K562 (cell line): Measurements from ENCODE around the gene DUSP23. TPM values are rescaled to one million over a fixed set of nuclear protein-coding genes. Genes with fewer than 3 reads are reported as not detected.

Experiments used
- EP400 ChIP-seq: fragments of 450-650 bp; IDR thresholded peaks from 2 replicates; pipeline ENCODE4 v1.6.1; 2017; ENCODE audit warnings: antibody characterized with exemption, mild to moderate bottlenecking, moderate library complexity
- ILK ChIP-seq: fragments of 450-650 bp; IDR thresholded peaks from 2 replicates; pipeline ENCODE4 v1.6.1; 2016; ENCODE audit warnings: missing genetic modification characterization, low read depth, mild to moderate bottlenecking, missing compliant biosample characterization, moderate library complexity, borderline replicate concordance
- MEIS2 ChIP-seq: fragments of 450-650 bp; IDR thresholded peaks from 2 replicates; pipeline ENCODE4 v1.6.1; 2014; ENCODE audit warnings: mild to moderate bottlenecking; ENCODE audit not compliant: partially characterized antibody
- RBBP5 ChIP-seq: fragments of 200-600 bp; sonication (generic); IDR thresholded peaks from 2 replicates; pipeline ENCODE4 v1.6.1; 2012; ENCODE audit warnings: borderline replicate concordance, mild to moderate bottlenecking, low read length, control low read depth, inconsistent platforms; ENCODE audit not compliant: insufficient read depth, poor library complexity, severe bottlenecking
- ZNF830 ChIP-seq: fragments of 250-450 bp; sonication (Bioruptor Pico); IDR thresholded peaks from 2 replicates; pipeline ENCODE4 v1.5.0; 2021; ENCODE audit warnings: mild to moderate bottlenecking
- polyA plus RNA-seq, 8 experiments: library from polyadenylated mRNA; depleted of rRNA in 4 of 8; stranded (reverse) in 5 of 8; unstranded in 3 of 8; fragments of >200 nt; fragmentation: Nextera tagmentation in 2 of 8; fragmentation: Illumina TruSeq in 1 of 8; extraction: Ambion mirVana in 2 of 8; extraction: Trizol in 1 of 8; gene quantifications; 2 replicates each; pipeline versions ENCODE4 v1.2.1 to v1.2.3, GENCODE V29; 2011 to 2014; ENCODE audit warnings: inconsistent platforms in 1 of 8, missing spikeins in 1 of 8
- total RNA-seq, 7 experiments: library from RNA; depleted of rRNA in 6 of 7; stranded (reverse); fragments of >200 nt in 6 of 7; fragmentation: Illumina TruSeq in 2 of 7; extraction: Trizol in 2 of 7; gene quantifications; 2 replicates each; pipeline versions ENCODE4 v1.2.1 to v1.2.3, GENCODE V29; 2011 to 2021; ENCODE audit warnings: low replicate concordance in 1 of 7
- TF ChIP-seq, protein P1 (sequence below): fragments of 250-450 bp; sonication (Bioruptor Pico); IDR thresholded peaks from 2 replicates; pipeline ENCODE4 v1.5.1; 2021; ENCODE audit warnings: mild to moderate bottlenecking
- TF ChIP-seq, protein P2 (sequence below), 2 experiments: fragments of 150-350 bp in 1 of 2; IDR thresholded peaks; 2 replicates each; pipeline ENCODE4 v1.6.1; 2012 to 2016; ENCODE audit warnings: low read depth in 2 of 2, low read length in 2 of 2, mild to moderate bottlenecking in 1 of 2, moderate library complexity in 1 of 2
- TF ChIP-seq, protein P3 (sequence below), 2 experiments: fragments of 450-650 bp; IDR thresholded peaks; 2 replicates each; pipeline ENCODE4 v1.6.1; 2018; ENCODE audit warnings: mild to moderate bottlenecking in 2 of 2, low read depth in 1 of 2; ENCODE audit not compliant: partially characterized antibody in 2 of 2

Gene DUSP23
- total and polyA plus RNA-seq, 9 of the 15 experiments (the other 6 are each of a cell fraction or from before 2014, with no cell fraction given) = 1.0 to 34.8 (median 13.7) TPM

DNA sequence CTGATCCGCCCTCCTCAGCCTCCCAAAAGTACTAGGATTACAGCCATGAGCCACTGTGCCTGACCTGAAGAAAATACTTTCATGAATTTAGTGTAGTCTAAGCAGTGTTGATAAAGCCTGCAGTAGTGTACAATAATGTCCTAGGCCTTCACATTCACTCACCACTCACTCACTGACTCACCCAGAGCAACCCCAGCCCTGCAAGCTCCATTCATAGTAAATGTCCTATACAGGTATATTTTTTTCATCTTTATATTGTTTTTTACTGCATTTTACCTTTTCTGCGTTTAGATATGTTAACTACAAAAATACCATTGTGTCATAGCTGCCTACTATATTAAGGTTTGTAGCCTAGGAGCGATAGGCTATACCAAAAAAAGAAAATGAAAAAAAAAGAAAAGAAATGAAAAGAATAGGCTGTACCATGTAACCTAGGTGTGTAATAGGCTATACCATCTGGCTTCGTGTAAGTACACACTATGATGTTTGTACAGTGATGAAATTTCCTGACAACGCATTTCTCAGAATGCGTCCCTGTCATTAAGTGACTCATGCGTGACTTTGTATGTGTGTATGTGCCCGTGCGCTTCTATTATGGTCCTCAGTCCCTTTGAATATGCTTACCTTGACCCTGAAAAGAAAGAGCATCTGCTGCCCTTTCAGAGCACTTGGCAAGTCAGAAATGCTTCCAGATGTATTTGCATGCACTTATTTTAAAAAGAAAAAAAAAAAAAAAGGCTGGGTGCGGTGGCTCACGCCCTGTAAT is 36.7 kb downstream of the DUSP23 start (continued):
- TF ChIP-seq, protein P1, sequence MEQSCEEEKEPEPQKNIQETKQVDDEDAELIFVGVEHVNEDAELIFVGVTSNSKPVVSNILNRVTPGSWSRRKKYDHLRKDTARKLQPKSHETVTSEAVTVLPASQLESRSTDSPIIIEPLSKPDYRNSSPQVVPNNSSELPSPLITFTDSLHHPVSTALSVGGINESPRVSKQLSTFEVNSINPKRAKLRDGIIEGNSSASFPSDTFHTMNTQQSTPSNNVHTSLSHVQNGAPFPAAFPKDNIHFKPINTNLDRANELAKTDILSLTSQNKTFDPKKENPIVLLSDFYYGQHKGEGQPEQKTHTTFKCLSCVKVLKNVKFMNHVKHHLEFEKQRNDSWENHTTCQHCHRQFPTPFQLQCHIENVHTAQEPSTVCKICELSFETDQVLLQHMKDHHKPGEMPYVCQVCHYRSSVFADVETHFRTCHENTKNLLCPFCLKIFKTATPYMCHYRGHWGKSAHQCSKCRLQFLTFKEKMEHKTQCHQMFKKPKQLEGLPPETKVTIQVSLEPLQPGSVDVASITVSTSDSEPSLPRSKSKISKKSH (CRISPR knock-in tag) = no peak
- TF ChIP-seq ILK (tag) (no peak), EP400 (peak; percentile 31; the same call in 1 of the 2 replicates), MEIS2 (peak; percentile 69), RBBP5 (no peak), ZNF830 (CRISPR knock-in tag) (no peak)
- TF ChIP-seq, protein P2, sequence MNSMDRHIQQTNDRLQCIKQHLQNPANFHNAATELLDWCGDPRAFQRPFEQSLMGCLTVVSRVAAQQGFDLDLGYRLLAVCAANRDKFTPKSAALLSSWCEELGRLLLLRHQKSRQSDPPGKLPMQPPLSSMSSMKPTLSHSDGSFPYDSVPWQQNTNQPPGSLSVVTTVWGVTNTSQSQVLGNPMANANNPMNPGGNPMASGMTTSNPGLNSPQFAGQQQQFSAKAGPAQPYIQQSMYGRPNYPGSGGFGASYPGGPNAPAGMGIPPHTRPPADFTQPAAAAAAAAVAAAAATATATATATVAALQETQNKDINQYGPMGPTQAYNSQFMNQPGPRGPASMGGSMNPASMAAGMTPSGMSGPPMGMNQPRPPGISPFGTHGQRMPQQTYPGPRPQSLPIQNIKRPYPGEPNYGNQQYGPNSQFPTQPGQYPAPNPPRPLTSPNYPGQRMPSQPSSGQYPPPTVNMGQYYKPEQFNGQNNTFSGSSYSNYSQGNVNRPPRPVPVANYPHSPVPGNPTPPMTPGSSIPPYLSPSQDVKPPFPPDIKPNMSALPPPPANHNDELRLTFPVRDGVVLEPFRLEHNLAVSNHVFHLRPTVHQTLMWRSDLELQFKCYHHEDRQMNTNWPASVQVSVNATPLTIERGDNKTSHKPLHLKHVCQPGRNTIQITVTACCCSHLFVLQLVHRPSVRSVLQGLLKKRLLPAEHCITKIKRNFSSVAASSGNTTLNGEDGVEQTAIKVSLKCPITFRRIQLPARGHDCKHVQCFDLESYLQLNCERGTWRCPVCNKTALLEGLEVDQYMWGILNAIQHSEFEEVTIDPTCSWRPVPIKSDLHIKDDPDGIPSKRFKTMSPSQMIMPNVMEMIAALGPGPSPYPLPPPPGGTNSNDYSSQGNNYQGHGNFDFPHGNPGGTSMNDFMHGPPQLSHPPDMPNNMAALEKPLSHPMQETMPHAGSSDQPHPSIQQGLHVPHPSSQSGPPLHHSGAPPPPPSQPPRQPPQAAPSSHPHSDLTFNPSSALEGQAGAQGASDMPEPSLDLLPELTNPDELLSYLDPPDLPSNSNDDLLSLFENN (IDR thresholded peaks at IDR 0.05; ENCODE audit: low read depth in 2 of 2, low read length in 2 of 2) = peak in 1 of 2 experiments; percentile 36; a peak in 1 of 4 replicates
- TF ChIP-seq, protein P3, sequence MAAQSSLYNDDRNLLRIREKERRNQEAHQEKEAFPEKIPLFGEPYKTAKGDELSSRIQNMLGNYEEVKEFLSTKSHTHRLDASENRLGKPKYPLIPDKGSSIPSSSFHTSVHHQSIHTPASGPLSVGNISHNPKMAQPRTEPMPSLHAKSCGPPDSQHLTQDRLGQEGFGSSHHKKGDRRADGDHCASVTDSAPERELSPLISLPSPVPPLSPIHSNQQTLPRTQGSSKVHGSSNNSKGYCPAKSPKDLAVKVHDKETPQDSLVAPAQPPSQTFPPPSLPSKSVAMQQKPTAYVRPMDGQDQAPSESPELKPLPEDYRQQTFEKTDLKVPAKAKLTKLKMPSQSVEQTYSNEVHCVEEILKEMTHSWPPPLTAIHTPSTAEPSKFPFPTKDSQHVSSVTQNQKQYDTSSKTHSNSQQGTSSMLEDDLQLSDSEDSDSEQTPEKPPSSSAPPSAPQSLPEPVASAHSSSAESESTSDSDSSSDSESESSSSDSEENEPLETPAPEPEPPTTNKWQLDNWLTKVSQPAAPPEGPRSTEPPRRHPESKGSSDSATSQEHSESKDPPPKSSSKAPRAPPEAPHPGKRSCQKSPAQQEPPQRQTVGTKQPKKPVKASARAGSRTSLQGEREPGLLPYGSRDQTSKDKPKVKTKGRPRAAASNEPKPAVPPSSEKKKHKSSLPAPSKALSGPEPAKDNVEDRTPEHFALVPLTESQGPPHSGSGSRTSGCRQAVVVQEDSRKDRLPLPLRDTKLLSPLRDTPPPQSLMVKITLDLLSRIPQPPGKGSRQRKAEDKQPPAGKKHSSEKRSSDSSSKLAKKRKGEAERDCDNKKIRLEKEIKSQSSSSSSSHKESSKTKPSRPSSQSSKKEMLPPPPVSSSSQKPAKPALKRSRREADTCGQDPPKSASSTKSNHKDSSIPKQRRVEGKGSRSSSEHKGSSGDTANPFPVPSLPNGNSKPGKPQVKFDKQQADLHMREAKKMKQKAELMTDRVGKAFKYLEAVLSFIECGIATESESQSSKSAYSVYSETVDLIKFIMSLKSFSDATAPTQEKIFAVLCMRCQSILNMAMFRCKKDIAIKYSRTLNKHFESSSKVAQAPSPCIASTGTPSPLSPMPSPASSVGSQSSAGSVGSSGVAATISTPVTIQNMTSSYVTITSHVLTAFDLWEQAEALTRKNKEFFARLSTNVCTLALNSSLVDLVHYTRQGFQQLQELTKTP (IDR thresholded peaks at IDR 0.05; ENCODE audit: low read depth in 1 of 2, partially characterized antibody in 2 of 2) = no peak
